BE2C (cell line): ENCODE data around the gene CACUL1.

ENCODE experiments used
- DNase-seq: peaks from one replicate; pipeline ENCODE4 v3.0.0-alpha.2; 2020
- H3K27me3 ChIP-seq: fragments of 250-450 bp; sonication (Bioruptor Pico); 2 replicates; pipeline ENCODE4 v1.5.1; 2020; ENCODE audit warnings: mild to moderate bottlenecking
- H3K36me3 ChIP-seq: fragments of 250-450 bp; sonication (Bioruptor Pico); 2 replicates; pipeline ENCODE4 v1.5.1; 2020; ENCODE audit warnings: mild to moderate bottlenecking
- H3K4me1 ChIP-seq: fragments of 250-450 bp; sonication (Bioruptor Pico); 2 replicates; pipeline ENCODE4 v1.5.1; 2020
- H3K4me3 ChIP-seq: 2 replicates; pipeline ENCODE4 v1.5.1; 2011; ENCODE audit warnings: low read depth, low read length
- H3K9me3 ChIP-seq: fragments of 250-450 bp; sonication (Bioruptor Pico); 2 replicates; pipeline ENCODE4 v1.5.1; 2020
- TF ChIP-seq, protein P1 (sequence below): IDR thresholded peaks from 2 replicates; pipeline ENCODE4 v1.5.1; 2012; ENCODE audit warnings: mild to moderate bottlenecking, low read depth, low read length

Gene CACUL1

DNA sequence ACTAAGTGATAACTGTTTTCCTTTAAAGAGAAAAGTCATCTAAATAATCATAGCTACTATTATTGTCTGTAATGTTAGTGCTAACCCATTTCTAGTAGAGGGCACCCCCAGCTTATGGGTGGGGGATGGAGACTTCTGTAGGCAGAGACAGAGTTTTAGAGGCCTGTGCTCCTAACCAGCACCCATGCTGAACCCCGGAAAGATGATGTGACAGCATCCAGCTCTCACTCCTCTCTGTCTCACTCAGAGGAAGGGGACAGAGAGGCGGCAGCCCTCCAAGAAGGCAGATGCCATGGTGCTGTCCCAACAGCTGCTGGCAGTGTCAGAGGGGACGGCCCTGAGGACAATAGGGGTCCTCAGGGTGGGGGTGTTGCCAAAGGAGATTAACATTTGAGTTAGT is 84.9 kb downstream of the CACUL1 start:
- Histone ChIP-seq H3K4me1 (peaks cover 30% of the 10 kb centered on the region), H3K9me3 (no peaks in the 10 kb centered on the region), H3K27me3 (no peaks in the 10 kb centered on the region), H3K36me3 (peaks cover 6% of the 10 kb centered on the region), H3K4me3 (peak overlapping the region; percentile 20)
- DNase-seq: peak; percentile 60
- TF ChIP-seq, protein P1, sequence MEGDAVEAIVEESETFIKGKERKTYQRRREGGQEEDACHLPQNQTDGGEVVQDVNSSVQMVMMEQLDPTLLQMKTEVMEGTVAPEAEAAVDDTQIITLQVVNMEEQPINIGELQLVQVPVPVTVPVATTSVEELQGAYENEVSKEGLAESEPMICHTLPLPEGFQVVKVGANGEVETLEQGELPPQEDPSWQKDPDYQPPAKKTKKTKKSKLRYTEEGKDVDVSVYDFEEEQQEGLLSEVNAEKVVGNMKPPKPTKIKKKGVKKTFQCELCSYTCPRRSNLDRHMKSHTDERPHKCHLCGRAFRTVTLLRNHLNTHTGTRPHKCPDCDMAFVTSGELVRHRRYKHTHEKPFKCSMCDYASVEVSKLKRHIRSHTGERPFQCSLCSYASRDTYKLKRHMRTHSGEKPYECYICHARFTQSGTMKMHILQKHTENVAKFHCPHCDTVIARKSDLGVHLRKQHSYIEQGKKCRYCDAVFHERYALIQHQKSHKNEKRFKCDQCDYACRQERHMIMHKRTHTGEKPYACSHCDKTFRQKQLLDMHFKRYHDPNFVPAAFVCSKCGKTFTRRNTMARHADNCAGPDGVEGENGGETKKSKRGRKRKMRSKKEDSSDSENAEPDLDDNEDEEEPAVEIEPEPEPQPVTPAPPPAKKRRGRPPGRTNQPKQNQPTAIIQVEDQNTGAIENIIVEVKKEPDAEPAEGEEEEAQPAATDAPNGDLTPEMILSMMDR: no peak

DNA sequence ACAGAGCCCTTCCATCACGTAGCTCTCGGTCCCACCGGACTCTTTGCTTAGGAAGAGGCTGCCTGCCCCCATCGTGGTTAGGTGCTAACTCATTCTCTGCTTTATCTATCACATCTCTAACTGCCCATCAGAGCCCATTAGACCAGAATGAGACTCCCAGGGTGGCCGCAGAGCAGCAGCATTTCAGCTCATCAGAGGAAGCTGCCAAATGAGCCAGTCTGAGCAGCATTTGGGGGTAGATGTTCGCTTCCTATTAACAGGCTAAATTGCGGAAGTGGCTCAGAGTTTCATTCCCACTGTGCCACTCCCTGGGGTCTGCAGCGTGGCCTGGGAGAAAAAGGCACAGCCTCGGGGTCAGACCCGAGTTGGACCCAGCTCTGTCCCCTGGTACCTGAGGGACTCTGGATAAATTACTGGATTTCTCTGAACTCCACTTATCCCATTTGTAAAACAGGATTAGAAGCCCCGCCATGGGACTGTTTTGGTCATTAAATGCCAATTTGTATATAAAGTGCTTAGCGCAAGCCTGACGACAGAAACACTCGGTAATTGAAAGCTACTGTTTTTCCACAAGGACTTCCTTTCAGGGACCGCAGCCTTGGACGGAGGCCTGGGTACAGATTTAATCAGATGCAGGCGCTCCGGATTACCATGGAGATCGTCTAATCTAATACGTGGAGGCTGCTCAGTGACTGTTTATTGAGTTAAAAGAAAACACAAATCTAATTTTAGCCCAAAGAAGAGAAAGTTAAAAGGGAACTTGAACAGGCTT is 85.6 kb downstream of the CACUL1 start:
- H3K4me3 ChIP-seq: peak overlapping the region; percentile 39
- H3K4me1 ChIP-seq: peaks cover 28% of the 10 kb centered on the region
- H3K27me3 ChIP-seq: no peaks in the 10 kb centered on the region
- H3K36me3 ChIP-seq: peaks cover 4% of the 10 kb centered on the region
- peak; percentile 83 for DNase-seq
- TF ChIP-seq, protein P1: no peak
- no peaks in the 10 kb centered on the region for H3K9me3 ChIP-seq

DNA sequence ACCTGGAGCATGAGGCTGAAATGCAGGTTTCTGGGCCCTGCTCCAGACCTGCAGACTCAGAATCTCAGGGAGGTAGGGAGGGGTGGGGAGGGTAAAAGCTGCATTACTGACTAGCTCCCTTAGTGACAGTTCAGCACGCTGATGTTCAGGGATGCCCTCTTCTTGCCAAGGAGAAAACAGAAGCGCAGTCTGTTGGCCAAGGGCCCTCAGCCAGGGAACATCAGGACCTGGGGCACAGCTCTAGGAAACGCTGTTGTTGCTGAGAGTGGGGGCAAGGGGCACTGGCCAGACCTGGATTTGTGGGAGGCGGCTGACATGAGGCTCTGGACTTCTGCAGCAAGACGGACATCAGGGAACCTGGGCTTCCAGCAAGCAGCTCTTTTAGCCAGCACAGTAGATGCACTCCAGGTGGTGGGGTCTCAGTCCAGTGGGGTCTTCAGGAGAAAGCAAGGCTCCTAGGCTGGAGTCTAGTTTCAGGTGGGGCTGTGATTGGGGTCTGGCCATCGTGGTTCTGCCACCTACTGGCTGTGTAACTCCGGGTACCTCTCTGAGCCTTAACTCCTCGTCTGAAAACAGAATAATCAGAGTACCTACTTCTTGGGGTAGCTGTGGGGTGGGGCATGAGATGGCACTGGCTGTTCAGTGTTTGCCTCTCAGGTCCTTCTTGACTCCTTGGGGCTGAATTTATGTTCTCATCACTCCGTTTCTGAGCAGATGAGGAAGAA is 86.4 kb downstream of the CACUL1 start:
- no peaks in the 10 kb centered on the region for H3K27me3 ChIP-seq
- peak overlapping the region; percentile 39 for H3K4me3 ChIP-seq
- H3K4me1 ChIP-seq: peaks cover 27% of the 10 kb centered on the region
- no peaks in the 10 kb centered on the region for H3K36me3 ChIP-seq
- no peak for DNase-seq
- TF ChIP-seq, protein P1: peak; percentile 59
- no peaks in the 10 kb centered on the region for H3K9me3 ChIP-seq

DNA sequence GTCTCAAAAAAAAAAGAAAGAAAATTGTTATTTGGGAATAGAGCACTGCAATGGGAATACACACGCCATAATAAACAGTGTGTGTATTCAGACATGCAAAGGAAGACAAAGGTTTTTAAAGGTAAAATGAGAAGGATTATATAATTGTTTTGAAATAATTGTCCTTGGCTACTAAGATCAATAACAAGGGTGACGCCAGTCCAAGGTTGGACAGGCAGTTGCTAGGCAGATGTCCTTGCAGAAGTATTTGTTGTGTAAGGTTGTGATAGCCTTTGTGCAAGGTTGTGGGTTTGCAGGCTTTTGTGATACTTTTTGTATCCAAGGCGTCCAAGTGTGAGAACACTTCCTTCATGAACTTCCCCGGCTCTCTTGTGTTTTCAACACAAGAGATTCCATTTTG is 87.0 kb downstream of the CACUL1 start:
- TF ChIP-seq, protein P1: no peak
- Histone ChIP-seq H3K27me3 (no peaks in the 10 kb centered on the region), H3K9me3 (no peaks in the 10 kb centered on the region), H3K36me3 (no peaks in the 10 kb centered on the region), H3K4me3 (no peak overlapping the region), H3K4me1 (peaks cover 27% of the 10 kb centered on the region)
- no peak for DNase-seq

DNA sequence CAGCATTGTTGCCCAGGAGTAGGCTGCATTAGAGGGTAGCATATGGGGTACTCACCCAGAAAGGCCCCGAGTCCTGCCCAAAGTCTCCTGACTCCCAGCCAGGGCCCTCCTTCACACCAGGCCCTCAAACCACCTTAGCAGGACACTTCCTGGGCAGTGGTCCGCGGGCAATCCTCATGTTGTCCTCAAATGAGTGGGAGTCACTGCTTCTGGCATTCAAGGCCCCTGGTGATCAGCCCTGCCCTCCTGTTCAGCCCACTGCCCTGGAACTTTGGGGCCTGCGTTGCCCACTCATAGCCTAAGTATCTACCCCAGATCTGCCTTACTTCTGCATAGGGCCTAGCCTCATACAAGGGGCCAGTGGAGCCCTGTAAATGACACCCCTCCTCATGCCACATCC is 88.4 kb downstream of the CACUL1 start:
- no peak for DNase-seq
- TF ChIP-seq, protein P1: no peak

DNA sequence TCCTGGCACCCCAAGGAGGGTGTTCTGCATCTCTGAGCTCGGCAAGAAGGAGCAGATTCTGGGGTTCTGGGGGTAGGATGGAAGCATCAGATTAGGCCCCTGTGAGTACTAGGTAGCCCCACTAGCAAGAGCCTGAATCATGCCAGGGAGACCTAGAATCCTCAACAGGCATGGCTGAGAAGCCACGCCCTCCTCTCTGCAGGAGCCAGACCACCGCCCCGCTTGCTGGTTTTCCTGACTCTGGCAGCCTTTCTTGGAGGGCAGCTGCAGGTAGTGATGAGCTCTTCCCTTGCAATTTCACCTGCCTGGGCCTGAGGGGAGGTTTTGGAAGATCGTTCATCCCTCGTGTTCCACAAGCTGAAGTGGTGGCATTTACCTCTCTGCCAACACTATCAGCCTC is 90.4 kb downstream of the CACUL1 start:
- H3K27me3 ChIP-seq: no peaks in the 10 kb centered on the region

More for the DNA sequence above, 88.4 kb downstream of the CACUL1 start:
- Histone ChIP-seq H3K9me3 (no peaks in the 10 kb centered on the region), H3K4me1 (peaks cover 17% of the 10 kb centered on the region), H3K4me3 (no peak overlapping the region), H3K27me3 (no peaks in the 10 kb centered on the region), H3K36me3 (no peaks in the 10 kb centered on the region)

More for the DNA sequence above, 90.4 kb downstream of the CACUL1 start:
- Histone ChIP-seq H3K9me3 (no peaks in the 10 kb centered on the region; the same call in 1 of the 2 replicates), H3K4me1 (peaks cover 7% of the 10 kb centered on the region), H3K36me3 (no peaks in the 10 kb centered on the region), H3K4me3 (no peak overlapping the region)
- TF ChIP-seq, protein P1: no peak
- no peak for DNase-seq
